Measurements from ENCODE around the gene POLR1C. TPM values are rescaled to one million over a fixed set of nuclear protein-coding genes. Genes with fewer than 3 reads are reported as not detected.

The POLR1C gene
- total RNA-seq, 2 experiments from 2014 or later, result 46.6 to 47.8 TPM

DNA sequence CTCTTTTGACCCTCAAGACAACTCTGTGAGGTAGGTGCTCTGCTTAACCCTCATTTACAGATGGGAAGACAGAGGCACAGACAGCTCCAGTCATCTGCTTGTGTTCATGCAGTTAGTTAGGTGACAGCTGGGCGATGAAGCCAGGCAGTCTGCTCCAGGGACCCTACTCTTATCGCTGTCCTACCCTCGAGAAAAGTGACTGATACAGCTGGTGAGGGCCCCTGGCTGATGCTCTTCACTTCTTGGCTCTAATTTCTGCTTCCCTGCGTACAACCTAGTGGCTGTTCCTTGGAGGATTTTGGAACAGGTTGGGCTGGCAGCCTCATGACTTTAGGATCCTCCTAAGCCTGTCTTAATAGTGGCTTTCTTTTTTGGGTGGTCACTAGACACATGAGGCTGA is 48.6 kb upstream of the POLR1C start:
- intact Hi-C loops (cut with DNase I, micrococcal nuclease), result no loop called here

DNA sequence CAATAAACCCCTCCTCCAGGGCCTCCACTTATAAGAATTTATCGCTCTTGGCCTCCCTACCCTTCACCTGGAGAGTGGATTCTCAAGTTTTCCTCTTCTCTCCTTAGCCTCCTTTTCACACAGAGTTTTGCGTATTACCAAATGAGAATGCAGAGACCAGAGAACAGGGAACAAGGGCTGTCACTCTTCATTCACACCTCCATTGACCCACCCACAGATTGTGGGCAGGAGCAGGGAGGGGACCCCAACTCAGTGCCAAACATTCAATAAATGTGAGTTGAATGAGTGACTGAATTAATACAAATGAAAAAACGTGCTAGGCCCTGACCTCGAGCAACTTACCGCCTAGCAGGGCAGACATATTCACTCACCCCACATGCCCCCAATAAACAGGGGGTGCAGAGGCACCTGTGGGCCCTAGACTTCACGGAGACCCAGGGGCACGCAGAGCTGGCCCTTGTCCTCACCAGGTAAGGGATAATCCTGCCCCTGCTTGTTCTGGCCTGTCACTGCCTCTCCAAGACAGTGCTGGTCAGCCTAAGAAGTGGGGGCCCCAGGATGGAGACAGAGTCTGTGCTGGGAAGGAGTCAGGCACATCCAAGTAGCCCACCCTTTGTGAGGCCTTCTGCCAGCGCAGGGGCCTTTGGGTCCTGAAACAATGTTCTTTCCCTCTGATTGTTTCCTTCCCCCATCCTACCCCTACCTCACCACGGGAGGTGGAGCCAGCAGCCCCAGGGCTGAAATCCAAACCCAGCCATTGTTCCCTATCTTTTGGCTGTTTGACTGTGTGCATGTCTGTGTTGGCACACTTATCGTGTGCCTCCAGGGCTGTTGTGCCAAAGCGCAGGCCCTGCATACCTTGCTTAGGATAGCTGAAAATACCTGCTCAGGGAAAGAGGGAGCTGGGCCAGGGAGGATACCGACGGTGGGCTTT is 47.9 kb upstream of the POLR1C start:
- DNase-seq (no peak), ATAC-seq (ENCODE audit: poor library complexity) (no peak)
- POLR2A ChIA-PET, result no interaction called here
- intact Hi-C loops (cut with DNase I, micrococcal nuclease), result no loop called here
- CTCF ChIA-PET, result no interaction called here
- H3K36me3 ChIP-seq (ENCODE audit: insufficient read depth, low read length), result no peaks in the 10 kb centered on the region
- no peak overlapping the region for H3K27ac ChIP-seq (ENCODE audit: low read depth in 1 of 2, low read length in 2 of 2)
- Mint-ChIP-seq H3K27me3 (peaks cover 37% of the 10 kb centered on the region), H3K4me1 (ENCODE audit: low read depth) (no peaks in the 10 kb centered on the region), H3K27ac (no peak overlapping the region), H3K36me3 (ENCODE audit: low read depth) (no peaks in the 10 kb centered on the region), H3K4me3 (no peak overlapping the region), H3K9me3 (no peaks in the 10 kb centered on the region)
- H3K9me3 ChIP-seq (ENCODE audit: control insufficient read depth in 1 of 2, insufficient read depth in 1 of 2, low read length in 2 of 2), result no peaks in the 10 kb centered on the region
- TF ChIP-seq, protein P1, sequence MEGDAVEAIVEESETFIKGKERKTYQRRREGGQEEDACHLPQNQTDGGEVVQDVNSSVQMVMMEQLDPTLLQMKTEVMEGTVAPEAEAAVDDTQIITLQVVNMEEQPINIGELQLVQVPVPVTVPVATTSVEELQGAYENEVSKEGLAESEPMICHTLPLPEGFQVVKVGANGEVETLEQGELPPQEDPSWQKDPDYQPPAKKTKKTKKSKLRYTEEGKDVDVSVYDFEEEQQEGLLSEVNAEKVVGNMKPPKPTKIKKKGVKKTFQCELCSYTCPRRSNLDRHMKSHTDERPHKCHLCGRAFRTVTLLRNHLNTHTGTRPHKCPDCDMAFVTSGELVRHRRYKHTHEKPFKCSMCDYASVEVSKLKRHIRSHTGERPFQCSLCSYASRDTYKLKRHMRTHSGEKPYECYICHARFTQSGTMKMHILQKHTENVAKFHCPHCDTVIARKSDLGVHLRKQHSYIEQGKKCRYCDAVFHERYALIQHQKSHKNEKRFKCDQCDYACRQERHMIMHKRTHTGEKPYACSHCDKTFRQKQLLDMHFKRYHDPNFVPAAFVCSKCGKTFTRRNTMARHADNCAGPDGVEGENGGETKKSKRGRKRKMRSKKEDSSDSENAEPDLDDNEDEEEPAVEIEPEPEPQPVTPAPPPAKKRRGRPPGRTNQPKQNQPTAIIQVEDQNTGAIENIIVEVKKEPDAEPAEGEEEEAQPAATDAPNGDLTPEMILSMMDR (IDR thresholded peaks at IDR 0.05), result no peak
- H3K27me3 ChIP-seq (ENCODE audit: control insufficient read depth in 1 of 2, insufficient read depth in 2 of 2, low read length in 2 of 2), result peaks cover 7 to 11% of the 10 kb centered on the region in 2 experiments
- H3K4me1 ChIP-seq (ENCODE audit: insufficient read depth, low read length), result no peaks in the 10 kb centered on the region
- H3K4me3 ChIP-seq (ENCODE audit: low read length), result no peak overlapping the region

More for the DNA sequence above, 48.6 kb upstream of the POLR1C start:
- no peaks in the 10 kb centered on the region for H3K9me3 ChIP-seq (ENCODE audit: control insufficient read depth in 1 of 2, insufficient read depth in 1 of 2, low read length in 2 of 2)
- ChIA-PET POLR2A (no interaction called here), CTCF (no interaction called here)
- no peak overlapping the region for H3K27ac Mint-ChIP-seq
- DNase-seq (no peak), ATAC-seq (ENCODE audit: poor library complexity) (no peak)
- no peak overlapping the region for H3K27ac ChIP-seq (ENCODE audit: low read depth in 1 of 2, low read length in 2 of 2)
- no peaks in the 10 kb centered on the region for H3K9me3 Mint-ChIP-seq
- peaks cover 37% of the 10 kb centered on the region for H3K27me3 Mint-ChIP-seq
- no peak overlapping the region for H3K4me3 ChIP-seq (ENCODE audit: low read length)
- H3K36me3 Mint-ChIP-seq (ENCODE audit: low read depth), result no peaks in the 10 kb centered on the region
- no peaks in the 10 kb centered on the region for H3K4me1 ChIP-seq (ENCODE audit: insufficient read depth, low read length)
- H3K4me3 Mint-ChIP-seq, result no peak overlapping the region
- TF ChIP-seq, protein P1 (IDR thresholded peaks at IDR 0.05), result no peak
- no peaks in the 10 kb centered on the region for H3K4me1 Mint-ChIP-seq (ENCODE audit: low read depth)
- H3K36me3 ChIP-seq (ENCODE audit: insufficient read depth, low read length), result no peaks in the 10 kb centered on the region
- peaks cover 11% of the 10 kb centered on the region in 2 experiments for H3K27me3 ChIP-seq (ENCODE audit: control insufficient read depth in 1 of 2, insufficient read depth in 2 of 2, low read length in 2 of 2)

DNA sequence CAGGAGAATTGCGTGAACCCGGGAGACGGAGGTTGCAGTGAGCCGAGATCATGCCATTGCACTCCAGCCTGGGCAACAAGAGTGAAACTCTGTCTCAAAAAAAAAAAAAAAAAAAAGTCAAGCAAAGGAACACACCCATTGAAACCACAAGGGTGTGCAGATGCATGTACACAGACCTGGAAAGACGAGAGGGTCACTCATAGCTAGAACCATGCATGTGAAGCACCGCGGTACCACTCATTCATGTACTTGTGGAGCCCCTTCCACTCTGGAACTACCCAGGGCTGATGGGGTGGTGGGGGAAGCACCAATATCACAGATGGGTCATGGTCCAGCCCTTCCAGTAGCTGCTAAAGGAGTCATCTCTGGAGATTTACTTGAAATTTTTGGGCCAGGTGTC is 46.9 kb upstream of the POLR1C start:
- Mint-ChIP-seq H3K9me3 (no peaks in the 10 kb centered on the region), H3K27me3 (peaks cover 37% of the 10 kb centered on the region), H3K4me1 (ENCODE audit: low read depth) (no peaks in the 10 kb centered on the region), H3K27ac (no peak overlapping the region), H3K4me3 (no peak overlapping the region), H3K36me3 (ENCODE audit: low read depth) (no peaks in the 10 kb centered on the region)
- CTCF ChIA-PET, result interaction anchor here (0.5 kb wide), 1 partner anchor 97 kb away, joined by 4 read pairs; no protein-coding TSS in a partner anchor
- Histone ChIP-seq H3K36me3 (ENCODE audit: insufficient read depth, low read length) (no peaks in the 10 kb centered on the region), H3K4me1 (ENCODE audit: insufficient read depth, low read length) (no peaks in the 10 kb centered on the region), H3K27me3 (ENCODE audit: control insufficient read depth in 1 of 2, insufficient read depth in 2 of 2, low read length in 2 of 2) (peaks cover 7 to 11% of the 10 kb centered on the region in 2 experiments), H3K27ac (ENCODE audit: low read depth in 1 of 2, low read length in 2 of 2) (no peak overlapping the region), H3K9me3 (ENCODE audit: control insufficient read depth in 1 of 2, insufficient read depth in 1 of 2, low read length in 2 of 2) (no peaks in the 10 kb centered on the region), H3K4me3 (ENCODE audit: low read length) (no peak overlapping the region)
- POLR2A ChIA-PET, result no interaction called here
- TF ChIP-seq, protein P1 (IDR thresholded peaks at IDR 0.05), result no peak
- DNase-seq, result no peak
- intact Hi-C loops (cut with DNase I, micrococcal nuclease), result no loop called here
- no peak for ATAC-seq (ENCODE audit: poor library complexity)
